Measurements from ENCODE around the gene TPPP2. TPM values are rescaled to one million over a fixed set of nuclear protein-coding genes. Genes with fewer than 3 reads are reported as not detected.

The TPPP2 gene
- total RNA-seq, 1 experiment from 2014 or later: not detected

- no TSS peak for BruUV-seq (replicated peaks)
- H3K27me3 Mint-ChIP-seq (ENCODE audit: unreplicated experiment): peaks cover 31% of the 10 kb centered on the region
- peak within 1 kb of the TSS; percentile 63 for H3K4me3 Mint-ChIP-seq (ENCODE audit: low read depth, unreplicated experiment)
- TF ChIP-seq, protein P1, sequence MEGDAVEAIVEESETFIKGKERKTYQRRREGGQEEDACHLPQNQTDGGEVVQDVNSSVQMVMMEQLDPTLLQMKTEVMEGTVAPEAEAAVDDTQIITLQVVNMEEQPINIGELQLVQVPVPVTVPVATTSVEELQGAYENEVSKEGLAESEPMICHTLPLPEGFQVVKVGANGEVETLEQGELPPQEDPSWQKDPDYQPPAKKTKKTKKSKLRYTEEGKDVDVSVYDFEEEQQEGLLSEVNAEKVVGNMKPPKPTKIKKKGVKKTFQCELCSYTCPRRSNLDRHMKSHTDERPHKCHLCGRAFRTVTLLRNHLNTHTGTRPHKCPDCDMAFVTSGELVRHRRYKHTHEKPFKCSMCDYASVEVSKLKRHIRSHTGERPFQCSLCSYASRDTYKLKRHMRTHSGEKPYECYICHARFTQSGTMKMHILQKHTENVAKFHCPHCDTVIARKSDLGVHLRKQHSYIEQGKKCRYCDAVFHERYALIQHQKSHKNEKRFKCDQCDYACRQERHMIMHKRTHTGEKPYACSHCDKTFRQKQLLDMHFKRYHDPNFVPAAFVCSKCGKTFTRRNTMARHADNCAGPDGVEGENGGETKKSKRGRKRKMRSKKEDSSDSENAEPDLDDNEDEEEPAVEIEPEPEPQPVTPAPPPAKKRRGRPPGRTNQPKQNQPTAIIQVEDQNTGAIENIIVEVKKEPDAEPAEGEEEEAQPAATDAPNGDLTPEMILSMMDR (IDR thresholded peaks at IDR 0.05; ENCODE audit: unreplicated experiment): no peak
- CTCF ChIA-PET: interaction anchor here (1.0 to 1.3 kb wide), 3 partner anchors 10 to 47 kb away, joined by 3 to 6 read pairs (median 4); no protein-coding TSS in a partner anchor
- intact Hi-C loops (cut with micrococcal nuclease; ENCODE audit: unreplicated experiment): no loop called here
- no peaks in the 10 kb centered on the region for H3K9me3 Mint-ChIP-seq (ENCODE audit: low read depth, unreplicated experiment)
- H3K27ac Mint-ChIP-seq (ENCODE audit: unreplicated experiment): no peak within 1 kb of the TSS
- peak; percentile 69 for DNase-seq
- H3K36me3 Mint-ChIP-seq (ENCODE audit: insufficient read depth, unreplicated experiment): peaks cover 8% of the 10 kb centered on the region
- H3K4me1 Mint-ChIP-seq (ENCODE audit: low read depth, unreplicated experiment): peaks cover 8% of the 10 kb centered on the region
Measured at GRCh38 chr14:21024585-21025370, 5.2 kb upstream of the TPPP2 start, which contains the start of gene NDRG2. Gene NDRG2, minus strand, starts transcription at chr14:21025061. Its CDS starts 1,746 bp downstream, at chr14:21023315.

- Mint-ChIP-seq H3K27me3 (ENCODE audit: unreplicated experiment) (peaks cover 40% of the 10 kb centered on the region), H3K4me3 (ENCODE audit: low read depth, unreplicated experiment) (peak overlapping the region; percentile 63), H3K36me3 (ENCODE audit: insufficient read depth, unreplicated experiment) (peaks cover 8% of the 10 kb centered on the region), H3K9me3 (ENCODE audit: low read depth, unreplicated experiment) (no peaks in the 10 kb centered on the region), H3K4me1 (ENCODE audit: low read depth, unreplicated experiment) (peaks cover 6% of the 10 kb centered on the region), H3K27ac (ENCODE audit: unreplicated experiment) (no peak overlapping the region)
- TF ChIP-seq, protein P1 (IDR thresholded peaks at IDR 0.05; ENCODE audit: unreplicated experiment): no peak
- BruUV-seq (replicated peaks): no TSS peak
- intact Hi-C loops (cut with micrococcal nuclease; ENCODE audit: unreplicated experiment): no loop called here
- CTCF ChIA-PET: interaction anchor here (1.0 kb wide), 1 partner anchor 14 kb away, joined by 4 read pairs; no protein-coding TSS in a partner anchor
- DNase-seq: no peak
Measured at GRCh38 chr14:21025371-21026273, 4.4 kb upstream of the TPPP2 start.

- no peaks in the 10 kb centered on the region for H3K4me1 Mint-ChIP-seq (ENCODE audit: low read depth, unreplicated experiment)
- BruUV-seq (replicated peaks): no TSS peak
- peaks cover 8% of the 10 kb centered on the region for H3K36me3 Mint-ChIP-seq (ENCODE audit: insufficient read depth, unreplicated experiment)
- intact Hi-C loops (cut with micrococcal nuclease; ENCODE audit: unreplicated experiment): no loop called here
- CTCF ChIA-PET: no interaction called here
- H3K4me3 Mint-ChIP-seq (ENCODE audit: low read depth, unreplicated experiment): no peak overlapping the region
- TF ChIP-seq, protein P1 (IDR thresholded peaks at IDR 0.05; ENCODE audit: unreplicated experiment): no peak
- H3K27ac Mint-ChIP-seq (ENCODE audit: unreplicated experiment): no peak overlapping the region
- H3K27me3 Mint-ChIP-seq (ENCODE audit: unreplicated experiment): peaks cover 48% of the 10 kb centered on the region
- no peak for DNase-seq
- H3K9me3 Mint-ChIP-seq (ENCODE audit: low read depth, unreplicated experiment): no peaks in the 10 kb centered on the region
Measured at GRCh38 chr14:21026274-21026987, 3.6 kb upstream of the TPPP2 start.

- Mint-ChIP-seq H3K27me3 (ENCODE audit: unreplicated experiment) (peaks cover 49% of the 10 kb centered on the region), H3K9me3 (ENCODE audit: low read depth, unreplicated experiment) (no peaks in the 10 kb centered on the region), H3K36me3 (ENCODE audit: insufficient read depth, unreplicated experiment) (peaks cover 8% of the 10 kb centered on the region), H3K27ac (ENCODE audit: unreplicated experiment) (no peak overlapping the region), H3K4me3 (ENCODE audit: low read depth, unreplicated experiment) (no peak overlapping the region), H3K4me1 (ENCODE audit: low read depth, unreplicated experiment) (no peaks in the 10 kb centered on the region)
- TF ChIP-seq, protein P1 (IDR thresholded peaks at IDR 0.05; ENCODE audit: unreplicated experiment): no peak
- no TSS peak for BruUV-seq (replicated peaks)
- intact Hi-C loops (cut with micrococcal nuclease; ENCODE audit: unreplicated experiment): no loop called here
- CTCF ChIA-PET: no interaction called here
- no peak for DNase-seq
Measured at GRCh38 chr14:21026988-21027315, 3.1 kb upstream of the TPPP2 start.

Data from Calu3 (cell line).